GM08714 (cell line): Measurements from ENCODE around the gene UNKL.

ENCODE experiments used
- H3K4me3 ChIP-seq: fragments of 200-500 bp; sonication (Bioruptor generic); 2 replicates; pipeline ENCODE4 v1.5.1; 2014; ENCODE audit warnings: mild to moderate bottlenecking, low read length, inconsistent platforms
- ZNF274 ChIP-seq: IDR thresholded peaks from 2 replicates; pipeline ENCODE4 v1.6.1; 2012; ENCODE audit warnings: mild to moderate bottlenecking, low read depth, low read length

Gene UNKL

GRCh38 chr16:1326946-1327618 is 87.4 kb downstream of the UNKL start:
- no peak overlapping the region for H3K4me3 ChIP-seq
- no peak for TF ChIP-seq ZNF274

- no peak overlapping the region for H3K4me3 ChIP-seq
- TF ChIP-seq ZNF274, result no peak
These were observed 88.1 kb downstream of the UNKL start for GRCh38 chr16:1326391-1326790.

- no peak overlapping the region for H3K4me3 ChIP-seq
- TF ChIP-seq ZNF274, result no peak
These were observed 88.7 kb downstream of the UNKL start for GRCh38 chr16:1325673-1326371.

- no peak for TF ChIP-seq ZNF274
- H3K4me3 ChIP-seq, result no peak overlapping the region
These were observed 89.2 kb downstream of the UNKL start for GRCh38 chr16:1325261-1325660.

GRCh38 chr16:1324286-1324826 is 90.1 kb downstream of the UNKL start:
- H3K4me3 ChIP-seq, result no peak overlapping the region
- TF ChIP-seq ZNF274, result no peak

- TF ChIP-seq ZNF274, result no peak
- H3K4me3 ChIP-seq, result no peak overlapping the region
These were observed 90.9 kb downstream of the UNKL start for GRCh38 chr16:1323296-1324239.

GRCh38 chr16:1322407-1322806 is 92.1 kb downstream of the UNKL start:
- H3K4me3 ChIP-seq, result no peak overlapping the region
- TF ChIP-seq ZNF274, result no peak

- TF ChIP-seq ZNF274, result no peak
- H3K4me3 ChIP-seq, result no peak overlapping the region
These were observed 93.8 kb downstream of the UNKL start for GRCh38 chr16:1320658-1321240.

- TF ChIP-seq ZNF274, result no peak
These were observed 94.4 kb downstream of the UNKL start for GRCh38 chr16:1320097-1320496.

GRCh38 chr16:1319041-1319440 is 95.5 kb downstream of the UNKL start:
- H3K4me3 ChIP-seq, result no peak overlapping the region
- TF ChIP-seq ZNF274, result no peak

More at GRCh38 chr16:1320097-1320496, 94.4 kb downstream of the UNKL start:
- no peak overlapping the region for H3K4me3 ChIP-seq

- no peak for TF ChIP-seq ZNF274
These were observed 96.3 kb downstream of the UNKL start for GRCh38 chr16:1318268-1318545.

GRCh38 chr16:1317479-1318267 is 96.8 kb downstream of the UNKL start:
- H3K4me3 ChIP-seq, result no peak overlapping the region
- TF ChIP-seq ZNF274, result no peak

More at GRCh38 chr16:1318268-1318545, 96.3 kb downstream of the UNKL start:
- H3K4me3 ChIP-seq, result no peak overlapping the region

- no peak for TF ChIP-seq ZNF274
- H3K4me3 ChIP-seq, result no peak overlapping the region
These were observed 98.5 kb downstream of the UNKL start for GRCh38 chr16:1316033-1316405.
